Ovary (tissue), 1 donor: ENCODE data around the gene ISG20L2.

Experiments used
- EP300 ChIP-seq: sonication (generic); formaldehyde crosslinking; IDR thresholded peaks from one replicate; pipeline ENCODE4 v1.6.1; 2017; ENCODE audit warnings: antibody characterized with exemption
- POLR2A ChIP-seq: fragments of 450-650 bp; IDR thresholded peaks from one replicate; pipeline ENCODE4 v1.6.1; 2017; ENCODE audit warnings: antibody characterized with exemption, mild to moderate bottlenecking, moderate library complexity

DNA sequence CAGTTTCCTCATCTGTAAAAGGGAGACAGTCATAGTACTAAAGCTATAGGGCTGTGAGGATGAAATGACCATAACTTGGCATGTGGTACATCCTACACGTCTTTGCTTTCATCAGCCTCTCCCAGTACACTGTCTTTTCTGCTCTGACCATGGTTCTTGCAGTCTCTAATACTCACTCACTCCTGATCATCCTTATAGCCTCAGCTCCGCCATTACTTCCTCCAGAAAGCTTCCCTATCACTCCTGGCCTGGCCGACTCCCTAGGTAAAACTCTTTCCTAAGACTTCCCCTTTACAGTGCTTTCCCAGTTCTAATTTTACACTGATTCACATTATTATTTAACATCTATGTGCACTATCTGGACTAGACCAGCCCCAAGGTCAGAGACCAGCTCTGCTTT, 17.3 kb upstream of the ISG20L2 start:
- TF ChIP-seq POLR2A (no peak), EP300 (no peak)
